NCI-H2196 (cell line): Measurements from ENCODE around the gene NRBF2.
A peak's percentile ranks its signal among the peaks of the same experiment; 100 is the strongest.

Experiments used
- DNase-seq: peaks from one replicate; lab custom pipeline; 2025; ENCODE audit not compliant: unreplicated experiment; lab: John Stamatoyannopoulos, UW

The NRBF2 gene

DNA sequence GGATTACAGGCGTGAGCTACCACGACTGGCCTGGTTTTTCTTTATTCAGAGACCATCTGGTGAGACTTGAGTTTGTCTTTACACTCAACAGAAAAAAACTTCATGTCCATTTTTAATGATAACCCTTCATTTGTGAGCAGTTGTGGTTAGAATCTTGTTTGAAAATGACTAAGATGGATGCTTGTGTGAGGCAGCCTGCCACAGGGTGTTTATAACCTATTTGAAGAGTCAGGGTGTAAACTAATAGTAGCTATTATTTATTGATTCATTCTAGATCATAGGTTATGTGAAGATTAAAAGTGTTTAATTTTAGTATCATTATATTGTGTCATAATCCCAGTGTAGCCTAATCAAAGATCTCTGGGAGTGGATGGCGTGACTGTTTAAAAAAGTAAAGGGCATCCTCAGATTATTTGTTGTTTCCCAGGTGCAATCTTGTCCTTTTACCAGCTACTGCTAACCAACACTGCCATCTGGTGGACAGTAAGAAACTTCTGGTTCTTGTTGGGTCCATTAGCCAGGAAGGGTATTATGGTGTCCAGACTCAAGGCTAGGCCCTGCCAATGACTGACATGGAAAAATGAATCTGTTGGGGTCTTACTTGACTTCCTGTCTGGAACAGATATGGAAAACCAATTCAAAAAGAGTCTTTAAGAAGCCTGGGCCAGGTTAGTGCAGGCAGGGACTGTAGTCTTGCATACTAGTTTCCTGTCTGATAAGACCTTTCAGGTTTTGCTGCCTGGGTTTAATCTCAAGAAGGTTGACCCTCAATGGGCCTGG is 24.9 kb downstream of the NRBF2 start:
- peak; percentile 52 for DNase-seq

DNA sequence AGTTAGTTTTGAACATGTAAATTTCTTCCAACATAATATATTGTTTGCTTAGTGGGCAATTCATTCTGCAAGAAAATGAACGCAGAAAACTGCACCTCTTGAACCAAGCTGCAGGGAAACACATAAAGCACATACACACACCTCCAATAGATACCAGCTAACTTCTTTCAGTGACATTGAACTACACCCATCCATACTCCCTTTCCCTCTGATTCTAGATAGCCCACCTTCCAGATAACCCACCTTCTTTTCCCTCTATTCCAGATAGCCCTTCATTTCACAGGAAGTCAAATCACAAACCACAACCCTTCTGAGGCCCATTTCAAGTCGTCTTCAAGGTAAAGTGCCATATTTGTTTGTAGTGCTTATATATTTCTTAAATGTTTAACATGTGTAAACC is 28.5 kb downstream of the NRBF2 start:
- DNase-seq: no peak

DNA sequence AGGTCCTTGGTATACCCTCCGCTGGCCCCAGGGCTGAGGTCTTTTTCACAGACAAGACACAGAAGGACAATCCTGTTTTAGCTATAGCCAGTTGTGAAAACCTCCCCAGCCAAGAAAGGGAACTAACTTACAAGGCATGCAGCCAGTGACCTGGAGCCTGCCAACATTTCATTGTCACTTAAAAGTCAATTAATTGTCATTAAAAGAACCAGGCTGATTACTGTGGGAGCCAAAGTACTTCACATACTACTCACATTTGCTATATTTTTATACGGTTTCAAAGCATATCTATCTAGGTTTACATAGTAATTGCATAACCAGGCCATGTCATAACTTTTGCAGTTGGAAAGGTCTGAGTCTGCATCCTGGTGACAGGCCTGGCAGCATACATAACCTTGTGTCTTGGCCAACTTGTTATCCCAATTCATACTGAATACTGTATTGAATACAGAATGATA is 31.1 kb downstream of the NRBF2 start:
- DNase-seq: no peak

DNA sequence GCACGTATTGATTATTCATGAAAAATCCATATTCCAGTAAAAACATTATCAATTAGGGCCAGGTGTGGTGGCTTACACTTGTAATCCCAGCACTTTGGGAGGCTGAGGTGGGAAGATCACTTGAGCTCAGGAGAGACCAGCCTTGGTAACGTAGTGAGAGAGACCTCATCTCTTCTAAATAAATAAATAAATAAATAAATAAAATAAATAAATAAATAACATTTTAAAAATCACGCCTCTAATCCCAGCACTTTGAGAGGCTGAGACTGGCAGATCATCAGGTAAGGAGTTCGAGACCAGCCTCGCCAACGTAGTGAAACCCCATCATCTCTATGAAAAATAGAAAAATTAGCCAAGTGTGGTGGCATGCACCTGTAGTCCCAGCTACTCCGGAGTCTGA is 32.1 kb downstream of the NRBF2 start:
- DNase-seq: no peak

DNA sequence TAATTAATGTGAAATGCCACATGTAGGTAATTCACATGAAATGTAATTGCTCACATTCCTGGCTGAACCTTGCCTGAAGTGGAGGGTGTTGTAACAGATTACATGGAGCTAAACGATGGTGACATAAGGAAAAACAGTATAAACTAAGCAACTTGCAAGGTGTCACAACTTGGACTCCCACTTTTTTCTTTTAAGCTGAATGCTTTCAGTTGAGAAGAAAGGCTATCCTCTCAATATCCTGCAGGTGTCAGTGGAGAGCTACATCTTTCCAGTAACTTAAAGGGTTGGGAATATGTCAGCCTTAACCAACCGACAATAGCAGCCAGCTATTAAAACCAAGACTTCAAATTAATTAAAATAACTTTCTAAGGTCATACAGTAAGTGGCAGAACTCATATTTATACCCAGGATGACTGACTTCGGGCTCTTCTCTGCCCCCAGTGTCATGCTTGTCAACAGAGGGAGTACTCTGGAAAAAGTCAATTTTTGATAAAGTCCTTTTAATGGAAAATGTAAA is 33.7 kb downstream of the NRBF2 start:
- DNase-seq: peak; percentile 35

DNA sequence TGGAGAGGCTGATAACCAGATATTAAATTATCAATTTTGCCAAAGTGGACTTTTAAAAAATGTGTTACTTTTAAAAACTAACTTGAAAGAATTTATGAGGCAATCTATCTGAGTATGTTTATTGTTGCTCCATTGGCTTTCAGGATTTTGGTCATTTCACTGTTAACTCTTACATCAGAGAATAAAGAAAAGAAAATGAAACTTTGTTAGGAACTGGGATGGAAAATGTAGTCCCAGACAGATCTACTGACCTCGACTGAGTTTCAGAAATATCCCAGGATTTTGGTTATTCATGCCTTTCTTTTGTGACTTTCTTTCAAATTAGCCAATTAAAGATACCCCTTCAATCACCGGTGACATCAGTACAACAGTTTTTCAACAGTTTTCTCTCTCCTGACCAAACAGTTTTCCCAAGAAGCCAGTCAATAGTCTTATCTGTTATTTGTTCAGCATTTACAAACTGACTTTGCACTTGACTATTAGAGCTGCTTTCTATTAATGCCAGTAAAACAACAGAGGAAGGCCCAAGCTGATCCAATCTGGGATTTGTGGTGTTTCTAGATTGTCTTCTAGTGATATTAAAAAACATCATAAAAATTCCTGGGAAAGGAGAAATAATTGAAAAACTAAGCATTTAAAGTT is 35.8 kb downstream of the NRBF2 start:
- DNase-seq: no peak

DNA sequence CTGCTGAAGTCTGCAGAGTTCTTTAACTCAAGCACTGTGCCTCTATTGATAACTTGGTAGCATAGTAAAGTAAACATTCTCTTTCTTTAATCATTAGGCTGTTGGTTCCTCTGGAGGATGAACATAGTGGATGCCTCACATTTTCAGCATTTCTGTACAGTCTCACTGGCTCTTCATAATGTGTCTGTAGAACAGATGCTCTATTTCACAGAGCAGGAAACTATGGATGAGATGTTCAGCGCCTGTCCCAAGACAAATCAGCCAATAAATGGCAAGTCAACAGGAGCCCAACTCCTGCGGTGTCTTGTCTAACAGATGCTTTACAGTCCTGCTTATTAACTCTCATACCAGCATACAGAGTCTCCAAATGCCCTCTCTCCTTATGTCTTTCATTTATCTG is 36.5 kb downstream of the NRBF2 start:
- no peak for DNase-seq

DNA sequence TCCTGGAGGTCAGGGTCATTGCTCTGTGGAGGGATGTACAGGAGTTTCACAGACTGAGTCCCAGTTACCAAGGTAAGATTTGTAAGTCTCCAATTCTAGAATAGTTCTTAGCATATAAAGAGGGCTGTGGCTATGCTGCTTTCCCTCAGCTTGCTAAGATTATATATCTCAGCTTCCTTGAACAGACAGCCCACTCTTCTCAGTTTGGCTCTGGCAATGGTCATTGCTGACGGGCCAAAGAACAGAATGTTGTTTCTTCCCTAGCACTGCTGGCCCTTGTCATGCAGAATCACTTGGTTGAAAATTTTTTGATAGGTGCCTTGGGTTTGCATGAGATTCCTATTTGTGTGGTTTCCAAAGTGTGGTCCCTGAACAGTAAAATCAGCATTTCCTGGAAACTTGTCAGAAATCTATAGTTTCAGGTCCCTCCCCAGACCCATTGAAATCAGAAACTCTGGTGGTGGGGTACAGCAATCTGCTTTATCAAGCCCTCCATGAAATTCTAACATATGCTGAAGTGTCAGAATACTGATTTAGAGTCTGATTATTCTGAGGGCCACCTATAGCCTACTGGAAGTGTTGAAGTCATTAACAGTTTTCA is 38.2 kb downstream of the NRBF2 start:
- no peak for DNase-seq

DNA sequence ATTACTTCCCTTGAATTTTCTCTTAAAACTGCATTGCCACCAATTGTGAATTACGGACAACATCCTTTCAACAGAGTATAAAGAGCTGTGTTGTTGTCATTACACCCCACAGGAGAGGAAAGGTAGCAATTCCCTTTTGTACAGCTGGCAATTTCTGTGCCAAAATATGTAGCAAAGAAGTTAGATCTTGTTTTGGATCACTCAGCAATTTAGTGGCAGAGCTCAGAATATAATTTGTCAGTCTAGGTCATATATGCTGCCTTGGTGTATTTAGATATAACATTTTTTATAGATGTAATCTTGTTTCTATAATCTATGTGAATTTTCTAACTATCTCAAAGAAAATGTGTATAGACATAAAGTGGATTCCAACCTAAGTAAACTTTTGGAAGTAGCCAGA is 38.8 kb downstream of the NRBF2 start:
- no peak for DNase-seq

DNA sequence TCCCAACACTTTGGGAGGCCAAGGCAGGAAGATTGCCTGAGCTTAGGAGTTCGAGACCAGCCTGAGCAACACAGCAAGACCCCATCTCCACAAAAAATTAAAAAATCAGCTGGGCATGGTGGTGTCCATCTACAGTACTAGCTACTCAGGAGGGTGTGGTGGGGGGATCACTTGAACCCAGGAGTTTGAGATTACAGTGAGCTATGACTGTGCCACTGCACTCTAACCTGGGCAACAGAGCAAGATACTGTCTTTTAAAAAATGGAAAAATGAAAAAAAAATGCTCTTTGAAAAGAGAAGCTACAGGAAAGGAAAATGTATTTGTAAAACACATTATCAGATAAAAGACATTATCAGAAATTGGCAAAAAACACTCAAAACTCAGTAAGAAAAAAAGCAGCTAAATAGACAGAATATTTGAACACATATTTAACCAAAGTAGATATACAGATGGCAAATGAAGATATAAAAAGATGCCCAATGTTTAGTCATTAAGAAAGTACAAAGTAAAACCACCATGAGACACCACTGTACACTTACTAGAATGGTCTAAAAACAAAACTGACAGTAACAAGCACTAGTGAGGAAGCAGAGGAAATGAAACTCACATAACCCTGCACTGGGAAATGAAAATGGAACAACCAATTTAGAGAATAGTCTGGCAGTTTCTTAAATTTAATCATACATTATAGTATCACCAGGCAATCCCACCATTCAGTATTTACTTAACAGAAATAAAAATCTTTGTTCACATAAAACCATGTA is 40.5 kb downstream of the NRBF2 start:
- no peak for DNase-seq

DNA sequence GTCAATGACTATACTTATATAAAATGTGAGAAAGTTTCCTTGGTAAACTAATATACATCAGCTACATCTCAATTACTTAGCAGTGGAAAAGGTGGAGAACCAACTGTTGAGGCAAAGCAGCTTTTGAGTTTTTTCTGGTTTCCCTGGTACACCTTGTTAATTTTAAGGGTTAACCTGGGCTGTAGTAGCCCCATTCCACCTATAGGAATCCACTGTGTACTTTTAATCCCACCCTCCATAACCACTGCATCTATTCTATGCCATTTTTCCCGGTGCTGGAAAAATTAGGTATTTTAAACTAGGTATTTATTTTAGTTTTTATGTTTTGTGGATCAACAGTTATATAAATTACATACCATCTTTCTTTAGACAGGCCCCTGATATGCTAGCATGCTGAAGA is 42.4 kb downstream of the NRBF2 start:
- no peak for DNase-seq

DNA sequence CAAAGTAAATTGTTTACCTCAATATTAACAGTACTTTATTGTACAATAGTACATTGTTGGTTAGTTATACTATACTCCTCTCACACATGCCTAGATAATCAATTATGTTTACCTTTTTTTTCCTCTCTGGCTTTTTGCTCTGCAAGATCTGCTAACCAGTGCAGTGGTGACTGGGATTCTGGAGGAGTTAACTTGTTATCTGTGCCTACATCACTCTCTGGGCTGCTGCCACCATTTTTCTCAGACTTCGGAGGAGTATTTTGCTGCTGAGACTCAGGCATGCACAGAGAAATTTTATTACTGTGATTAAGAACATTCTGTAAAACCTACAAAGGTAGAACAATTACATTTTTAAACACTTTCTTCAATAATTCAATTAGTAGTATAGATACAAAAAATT is 59.7 kb downstream of the NRBF2 start:
- no peak for DNase-seq

DNA sequence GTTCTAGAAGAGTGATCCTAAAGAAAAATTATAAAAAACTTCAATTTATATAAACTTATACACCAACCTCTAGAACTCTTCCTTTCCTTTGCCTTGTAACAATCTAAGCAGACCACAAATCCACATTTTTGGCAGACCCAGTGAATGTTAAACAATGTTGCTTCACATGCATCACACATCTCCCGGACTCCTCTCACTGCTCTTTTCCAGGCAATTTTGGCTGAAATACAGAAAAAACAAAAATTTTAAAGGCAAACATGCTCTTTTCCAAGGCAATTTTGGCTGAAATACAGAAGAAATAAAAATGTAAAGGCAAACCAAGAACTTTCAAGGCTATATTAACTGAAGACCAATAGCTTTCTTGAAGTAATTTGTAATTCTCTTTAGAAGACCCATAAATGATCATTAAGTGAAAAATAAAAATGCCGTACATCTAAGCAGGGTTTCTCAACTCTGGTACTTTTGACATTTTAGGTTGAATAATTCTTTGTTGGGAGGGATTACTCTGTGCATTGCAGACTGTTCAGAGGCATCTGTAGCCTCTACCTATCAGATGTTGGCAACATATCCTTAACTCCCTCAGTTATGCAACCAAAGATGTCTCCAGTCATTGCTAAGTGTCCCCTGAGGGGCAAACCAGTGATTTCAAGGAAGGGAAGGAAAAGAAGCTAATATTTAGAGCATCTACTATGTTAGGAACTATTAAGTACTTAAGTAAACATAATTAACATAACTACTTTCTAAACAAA is 64.4 kb downstream of the NRBF2 start:
- DNase-seq: no peak

DNA sequence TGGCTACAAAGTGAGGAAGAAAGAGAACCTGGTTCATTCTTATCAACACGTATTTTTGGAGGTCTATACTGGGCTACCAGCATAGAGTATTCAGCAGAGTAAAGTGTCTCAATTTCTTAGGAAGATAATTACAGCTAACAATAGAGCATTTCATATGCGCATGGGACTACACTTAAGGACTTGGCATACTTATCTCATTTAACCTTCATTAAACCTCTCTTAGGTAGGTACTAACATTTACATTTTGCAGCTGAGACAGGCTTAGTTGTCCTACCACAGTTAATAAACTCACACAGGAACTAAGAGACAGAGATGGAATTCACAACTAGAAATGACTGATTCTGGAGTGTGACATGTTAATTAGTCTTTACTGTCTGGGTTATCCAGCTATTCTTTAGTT is 66.6 kb downstream of the NRBF2 start:
- no peak for DNase-seq

DNA sequence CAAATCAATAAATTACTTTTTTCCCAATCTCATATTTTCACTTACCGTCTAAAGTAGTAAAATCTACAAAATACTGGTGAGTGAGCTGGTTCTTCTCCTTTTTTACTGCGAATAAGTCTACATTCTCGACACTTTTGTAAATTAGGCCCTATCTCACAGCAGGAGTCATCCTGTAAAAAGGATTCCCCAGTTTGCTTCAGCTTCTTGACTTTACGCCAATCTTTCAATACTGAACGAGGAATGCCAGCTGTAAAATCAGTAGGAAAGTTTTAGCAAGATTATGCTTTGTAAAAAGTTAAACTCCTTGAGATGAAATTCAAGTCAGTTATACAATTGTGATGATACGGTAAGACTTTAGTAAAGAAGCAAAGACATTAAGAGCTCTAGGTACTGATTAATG is 67.3 kb downstream of the NRBF2 start:
- no peak for DNase-seq

DNA sequence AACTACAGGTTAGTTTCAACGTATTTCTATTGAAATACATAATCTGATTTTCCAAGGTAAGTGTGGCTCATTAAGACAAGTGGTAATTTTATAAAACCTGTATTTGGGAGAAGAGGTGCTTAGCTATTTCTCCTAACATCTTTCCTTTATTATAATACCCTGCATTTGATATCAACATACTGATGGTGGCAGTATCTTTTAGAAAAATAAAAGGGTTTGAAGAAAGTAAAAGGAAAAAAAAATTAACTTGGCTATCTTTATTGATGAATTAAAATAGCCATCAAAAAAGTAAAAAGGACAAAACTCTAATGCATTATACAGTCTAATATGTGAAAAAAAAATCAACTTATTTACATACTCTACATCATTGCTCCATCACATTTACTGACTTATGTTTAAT is 68.0 kb downstream of the NRBF2 start:
- DNase-seq: no peak
